GM19467 (cell line): ENCODE measurements around the gene SPATA33.

Experiments used
- ATAC-seq: cut with Tn5 transposase; IDR thresholded peaks from one replicate; pipeline ENCODE4 v1.9.1; 2021; ENCODE audit warnings: mild to moderate bottlenecking, moderate library complexity; ENCODE audit not compliant: unreplicated experiment

The SPATA33 gene

DNA sequence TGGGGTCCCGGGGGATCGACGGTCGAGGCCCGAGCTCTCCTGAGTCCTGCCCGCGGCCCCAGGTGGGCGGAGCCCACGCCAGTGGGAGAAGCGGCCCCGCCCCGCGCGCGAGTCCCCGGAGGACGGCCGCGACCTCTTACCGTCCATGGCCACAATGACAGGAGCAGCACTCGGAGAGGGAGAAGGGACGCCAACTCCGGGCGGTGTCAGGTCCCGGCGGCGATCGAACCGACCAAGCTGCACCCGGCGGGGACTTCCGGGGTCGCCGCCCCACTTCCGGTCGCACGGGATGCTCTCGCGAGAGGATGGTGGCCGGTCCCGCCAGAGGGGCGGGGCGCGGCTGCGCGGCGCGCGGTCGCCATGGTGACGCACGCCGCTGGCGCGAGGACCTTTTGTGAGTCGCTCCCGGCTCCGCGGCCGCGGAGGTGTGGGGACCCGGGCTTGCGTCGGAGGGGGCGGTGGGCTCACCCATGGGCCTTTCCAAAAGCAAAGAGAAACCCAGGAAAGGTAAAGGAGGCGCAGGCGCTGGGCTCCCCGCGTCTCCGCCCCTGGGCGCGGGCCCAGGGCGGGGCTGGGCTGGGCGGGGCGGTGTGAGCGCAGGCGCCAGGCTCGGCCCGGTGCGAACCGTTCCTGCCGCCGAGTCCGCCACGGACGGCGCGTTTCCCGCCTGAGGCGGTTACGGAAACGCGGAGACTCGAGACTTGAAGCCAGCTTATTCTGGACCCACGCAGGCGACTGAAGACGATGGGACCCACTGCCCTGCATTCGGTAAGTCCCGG lies at the start of gene SPATA33, which contains the start of gene CHMP1A:
Gene SPATA33, plus strand, starts transcription at position 395 of the 779 bp plus-strand sequence. Its CDS starts 76 bp downstream, at position 471.
Gene CHMP1A, minus strand, starts transcription at position 267 of the 779 bp plus-strand sequence. Its CDS starts 120 bp downstream, at position 147.
- peak; percentile 92 for ATAC-seq

DNA sequence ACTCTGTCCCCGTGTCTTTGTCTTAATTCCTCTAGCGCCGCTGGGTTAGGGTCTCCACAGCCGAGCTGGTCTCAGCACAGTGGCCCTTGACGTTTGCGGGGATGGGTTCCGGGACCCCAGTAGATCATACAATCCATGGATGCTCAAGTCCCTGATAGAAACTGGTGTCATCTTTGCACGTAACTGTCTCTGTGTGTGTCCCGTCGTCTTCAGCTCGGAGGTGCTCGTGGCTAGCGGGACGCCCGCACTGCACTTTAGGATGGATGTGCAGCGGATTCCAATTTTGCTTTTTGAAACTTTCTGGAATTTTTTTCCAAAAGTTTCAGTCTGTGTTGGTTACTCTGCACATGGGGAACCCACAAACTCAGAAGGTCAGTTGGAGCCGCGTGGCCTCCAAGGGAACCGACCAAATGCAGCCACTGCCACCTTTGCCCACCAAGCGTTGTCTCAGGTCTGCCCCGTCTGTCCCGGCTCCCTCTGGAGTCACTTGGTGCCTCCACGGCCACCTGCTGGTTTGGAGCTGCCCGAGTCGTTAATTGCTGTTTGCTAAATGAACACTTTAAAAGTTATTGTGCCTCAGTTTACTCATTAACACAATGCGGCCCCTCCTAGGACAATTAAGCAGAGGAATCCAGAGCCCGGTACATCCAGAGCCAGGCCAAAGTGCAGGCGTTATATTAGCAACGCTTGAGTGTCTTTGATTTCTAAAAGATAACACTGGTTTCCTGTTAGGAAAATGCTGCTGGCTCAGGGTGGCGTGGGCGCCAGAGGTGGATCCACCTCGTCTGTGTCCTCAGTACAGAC lies 49.5 kb upstream of the SPATA33 start:
- no peak for ATAC-seq

DNA sequence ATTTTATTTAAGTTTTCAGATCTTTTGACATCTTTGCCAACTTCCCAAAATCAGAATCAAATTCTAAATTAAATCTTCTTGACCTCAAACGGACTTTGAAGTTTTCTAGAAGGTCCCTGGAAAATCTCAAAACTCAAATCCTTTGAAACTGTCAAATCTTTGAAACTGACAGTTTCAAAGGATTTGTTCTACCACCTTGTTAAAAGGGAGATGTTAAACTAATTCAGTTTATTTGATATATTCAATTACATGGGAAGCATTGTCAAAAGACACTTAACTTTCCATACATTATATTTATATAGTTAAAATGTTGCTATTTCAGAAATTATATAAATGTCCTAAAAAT lies 47.6 kb upstream of the SPATA33 start:
- no peak for ATAC-seq

DNA sequence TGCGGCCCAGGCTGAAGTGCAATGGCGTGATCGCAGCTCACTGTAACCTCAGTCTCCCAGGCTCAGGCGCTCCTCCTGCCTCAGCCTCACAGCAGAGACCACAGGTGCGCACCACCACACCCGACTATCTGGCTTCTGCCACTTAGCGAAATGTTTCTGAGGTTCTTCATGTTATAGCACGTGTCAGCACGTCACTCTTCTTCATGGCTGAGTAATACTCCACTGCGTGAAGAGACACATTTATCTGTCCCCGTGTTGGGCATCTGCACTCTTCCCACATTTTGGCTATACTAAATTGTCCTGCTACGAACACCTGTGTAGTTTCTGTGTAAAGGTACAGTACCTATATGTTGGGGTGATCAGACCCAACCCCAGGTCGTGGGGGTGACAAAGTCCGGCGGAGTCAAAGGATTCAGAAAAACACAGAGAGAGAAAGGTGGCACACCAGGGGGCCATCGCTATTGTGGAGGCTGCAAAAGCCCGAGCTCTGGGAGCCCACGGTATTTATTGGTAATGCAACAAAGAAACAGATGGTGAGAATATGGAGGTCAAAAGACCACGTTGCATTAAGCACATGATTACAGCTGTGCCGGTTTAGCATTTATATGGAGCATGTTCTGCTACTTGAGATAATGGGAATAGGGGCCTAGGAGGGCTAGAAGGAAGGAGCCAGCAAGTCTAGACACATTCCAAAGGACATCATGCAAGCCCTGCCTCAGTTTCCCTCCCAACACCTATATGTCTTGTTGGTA lies 45.0 kb upstream of the SPATA33 start:
- ATAC-seq = no peak

DNA sequence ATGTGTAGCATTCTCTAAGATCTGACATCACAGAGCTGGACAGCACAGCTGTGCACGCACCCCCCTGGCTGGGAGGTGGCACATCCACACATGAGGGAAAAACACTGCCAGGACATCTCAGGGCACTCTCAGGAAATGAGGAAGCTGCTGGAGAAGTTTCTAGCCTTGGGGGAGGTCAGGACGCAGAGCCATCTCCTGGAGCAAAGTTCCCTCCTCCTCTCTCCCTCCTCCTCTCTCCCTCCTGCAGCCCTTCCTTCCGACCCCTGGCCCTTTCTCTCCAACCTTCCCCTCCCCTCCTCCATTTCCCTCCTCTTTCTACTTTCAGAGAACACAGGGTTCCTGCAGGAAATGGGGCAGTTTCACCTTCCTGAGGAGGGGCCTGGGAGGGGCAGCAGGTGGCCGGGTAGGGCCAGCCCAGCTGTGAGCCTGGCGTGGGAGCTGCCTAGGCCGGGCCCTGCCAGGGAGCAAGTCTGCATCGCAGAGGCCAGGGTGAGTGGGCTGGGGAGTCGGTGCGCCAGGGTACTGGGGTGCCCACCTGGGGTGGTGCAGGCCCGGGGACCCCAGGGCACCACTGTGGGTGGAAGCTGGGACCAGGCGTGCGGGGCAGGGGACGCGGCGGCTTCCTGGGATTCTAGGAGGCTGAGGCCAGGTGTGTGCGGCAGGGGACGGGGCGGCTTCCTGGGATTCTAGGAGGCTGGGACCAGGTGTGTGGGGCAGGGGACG lies 44.2 kb upstream of the SPATA33 start, which contains the start of gene DPEP1:
Gene DPEP1, plus strand, starts transcription at position 412 of the 723 bp plus-strand sequence. CDS start 16,769 bp downstream, outside the sequence.
- ATAC-seq = no peak

DNA sequence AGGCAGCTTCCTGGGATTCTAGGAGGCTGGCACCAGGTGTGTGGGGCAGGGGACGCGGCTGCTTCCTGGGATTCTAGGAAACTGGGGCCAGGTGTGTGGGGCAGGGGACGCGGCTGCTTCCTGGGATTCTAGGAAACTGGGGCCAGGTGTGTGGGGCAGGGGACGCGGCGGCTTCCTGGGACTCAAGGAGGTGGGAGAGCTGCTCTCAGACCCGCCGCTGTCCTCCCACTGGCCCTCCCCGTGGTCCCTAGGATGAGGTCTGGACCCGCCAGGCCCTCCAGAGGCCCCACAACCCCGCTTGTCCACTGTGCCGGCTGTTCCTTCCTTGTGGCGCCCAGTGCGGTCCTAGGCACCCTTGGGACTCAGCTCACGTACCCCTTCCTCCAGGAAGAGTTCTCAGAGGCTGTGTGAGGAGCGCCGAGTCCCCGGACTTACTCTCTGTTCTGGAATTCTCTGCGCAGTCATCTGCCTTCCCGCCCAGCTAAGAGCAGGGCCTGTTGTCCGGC lies 43.6 kb upstream of the SPATA33 start:
- no peak for ATAC-seq

DNA sequence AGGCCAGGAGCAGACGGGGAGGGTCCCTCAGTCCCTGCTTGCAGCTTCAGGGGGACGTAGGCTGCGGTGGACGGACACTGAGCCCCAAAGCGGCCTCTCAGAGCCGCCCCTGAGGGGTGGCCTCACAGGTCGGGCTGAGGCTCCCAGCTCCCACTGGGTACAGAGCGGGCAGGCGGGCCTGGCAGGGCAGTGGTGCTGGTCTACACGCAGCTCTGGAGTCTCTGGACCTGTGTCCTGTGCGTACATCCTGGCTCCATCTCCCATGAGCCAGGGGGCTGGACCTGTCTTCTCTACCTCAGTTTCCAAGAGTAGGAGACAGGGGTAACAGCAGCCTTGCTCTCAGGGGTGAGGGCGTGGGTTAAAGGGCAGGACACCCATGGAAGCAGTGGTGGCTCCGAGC lies 42.5 kb upstream of the SPATA33 start:
- ATAC-seq = no peak

DNA sequence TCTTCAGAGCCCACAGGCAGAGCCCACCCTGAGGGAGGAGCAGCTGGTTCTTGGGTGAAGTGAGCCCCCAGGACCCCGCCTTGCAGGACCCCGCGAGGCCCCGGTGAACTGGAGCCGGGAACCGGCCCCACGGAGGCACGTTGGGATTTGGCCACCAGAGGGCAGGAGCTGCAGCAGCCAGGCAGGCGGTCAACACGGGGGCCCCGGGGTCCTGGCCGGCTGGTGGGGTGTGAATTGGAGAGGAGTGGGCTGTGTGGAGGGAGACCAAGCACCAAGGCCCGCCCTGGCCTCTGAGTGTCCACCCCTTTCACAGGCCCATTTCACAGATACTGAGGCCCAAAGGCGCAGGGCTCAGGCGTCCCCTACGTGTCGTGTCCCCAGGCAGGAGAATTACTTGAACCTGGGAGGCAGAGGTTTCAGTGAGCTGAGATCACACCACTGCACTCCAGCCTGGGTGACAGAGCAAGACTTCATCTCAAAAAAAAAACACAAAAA lies 42.0 kb upstream of the SPATA33 start:
- no peak for ATAC-seq

DNA sequence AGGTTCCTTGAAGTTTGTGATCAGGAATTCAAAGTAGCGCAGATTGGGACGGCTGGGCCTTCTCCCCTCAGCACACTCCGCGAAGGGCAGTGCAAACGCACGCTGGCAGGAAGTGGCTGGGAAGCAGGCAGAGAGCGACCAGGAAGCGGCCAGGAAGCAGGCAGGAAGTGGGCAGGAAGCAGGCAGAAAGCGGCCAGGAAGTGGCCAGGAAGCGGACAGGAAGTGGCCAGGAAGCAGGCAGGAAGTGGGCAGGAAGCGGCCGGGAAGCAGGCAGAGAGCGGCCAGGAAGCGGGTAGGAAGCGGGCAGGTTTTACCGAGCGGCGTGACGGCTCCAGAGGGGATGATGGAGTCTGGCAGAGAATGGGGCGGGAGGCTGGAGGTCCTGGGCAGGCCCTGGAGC lies 41.0 kb upstream of the SPATA33 start:
- no peak for ATAC-seq

DNA sequence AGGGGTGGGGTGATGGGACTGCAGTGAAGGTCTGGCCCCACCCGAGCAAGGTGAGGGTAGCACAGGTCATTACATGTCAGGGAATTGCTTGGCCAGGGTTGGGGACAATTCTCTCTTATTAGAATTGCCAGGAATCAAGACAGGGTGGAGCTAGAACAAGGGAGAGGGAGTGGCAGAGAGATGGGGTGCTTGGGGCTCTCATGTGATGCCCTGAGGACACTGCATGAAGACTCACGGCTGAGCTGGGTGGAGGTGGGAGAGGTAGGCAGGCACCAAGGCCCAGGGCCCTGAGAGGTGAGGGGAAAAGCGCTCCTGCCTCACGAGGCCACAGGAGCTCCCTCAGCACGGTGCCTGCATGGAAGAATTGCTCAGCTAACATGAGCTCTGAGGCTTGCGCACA lies 40.6 kb upstream of the SPATA33 start:
- no peak for ATAC-seq

DNA sequence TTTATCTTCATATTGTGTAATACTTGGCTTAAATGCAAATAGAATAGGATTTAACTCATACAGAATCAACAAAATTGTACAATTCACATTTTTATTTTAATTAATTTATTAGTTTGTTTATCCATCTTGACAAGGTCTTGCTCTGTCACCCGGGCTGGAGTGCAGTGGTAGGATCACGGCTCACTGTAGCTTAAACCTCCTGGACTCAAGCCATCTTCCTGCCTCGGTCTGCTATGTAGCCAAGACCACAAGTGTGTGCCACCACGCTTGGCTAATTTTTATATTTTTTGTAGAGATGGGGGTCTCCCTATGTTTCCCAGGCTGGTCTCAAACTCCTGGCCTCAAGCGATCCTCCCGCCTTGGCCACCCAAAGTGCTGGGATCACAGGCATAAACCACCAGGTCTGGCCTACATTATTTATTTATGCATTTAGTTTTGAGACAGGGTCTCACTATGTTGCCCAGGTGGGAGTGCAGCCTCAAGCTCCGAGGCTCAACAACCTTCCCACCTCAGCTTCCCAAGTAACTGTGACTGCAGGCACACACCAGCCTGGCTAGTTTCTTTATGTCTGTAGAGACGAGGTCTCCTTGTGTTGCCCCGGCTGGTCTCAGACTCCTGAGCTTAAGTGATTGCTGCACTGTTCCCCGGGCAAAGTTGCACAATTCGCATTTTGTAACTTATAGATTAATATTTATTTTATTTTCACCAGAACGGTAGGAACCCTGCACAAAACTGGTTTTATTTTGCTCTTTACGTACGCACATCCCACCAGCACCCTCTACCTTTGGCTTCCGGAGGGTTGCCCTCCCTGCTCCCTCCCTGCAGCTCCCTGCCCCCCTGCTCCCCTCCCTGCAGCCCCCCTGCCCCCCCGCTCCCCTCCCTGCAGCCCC lies 39.3 kb upstream of the SPATA33 start:
- no peak for ATAC-seq

DNA sequence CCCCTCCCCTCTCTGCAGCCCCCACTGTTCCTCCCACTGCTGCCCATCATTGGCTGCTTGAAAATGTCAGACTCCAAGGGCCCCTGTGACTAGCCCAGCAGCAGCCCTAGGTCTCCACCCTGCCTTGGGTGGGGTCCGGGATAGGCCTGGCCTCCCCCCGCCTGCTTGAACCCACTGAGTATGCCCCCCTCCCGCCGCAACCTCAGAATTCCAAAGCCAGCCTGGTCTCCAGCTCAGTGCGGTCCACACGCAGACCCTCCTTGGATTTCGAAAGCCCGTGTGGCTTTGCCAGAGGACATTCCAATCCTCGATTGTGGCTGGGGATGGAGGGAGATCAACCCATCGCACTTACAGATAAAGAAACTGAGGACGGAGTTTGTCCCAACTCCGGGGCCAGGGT lies 37.8 kb upstream of the SPATA33 start:
- ATAC-seq = no peak

DNA sequence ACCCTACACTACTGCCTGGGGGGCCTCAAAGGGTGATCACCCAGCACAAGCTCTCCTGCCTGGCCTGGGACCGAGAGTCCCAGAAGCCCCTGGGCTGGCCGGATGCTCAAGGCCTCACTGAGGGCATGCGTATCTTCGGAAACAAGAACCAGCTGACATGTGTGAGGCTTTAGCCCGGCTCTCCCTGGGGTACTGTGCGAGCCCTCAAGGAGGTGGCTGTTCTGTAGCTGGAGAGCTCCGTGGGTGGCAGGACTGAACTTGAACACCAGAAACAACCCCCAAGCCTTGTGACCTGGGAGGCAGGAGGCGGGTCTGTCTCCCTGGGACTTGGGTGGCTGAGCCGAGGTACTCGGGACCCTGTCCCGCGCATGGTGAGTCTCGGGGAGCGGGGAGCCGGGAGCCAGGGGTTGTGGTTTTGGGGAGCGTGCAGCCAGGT lies 37.2 kb upstream of the SPATA33 start:
- ATAC-seq = no peak

DNA sequence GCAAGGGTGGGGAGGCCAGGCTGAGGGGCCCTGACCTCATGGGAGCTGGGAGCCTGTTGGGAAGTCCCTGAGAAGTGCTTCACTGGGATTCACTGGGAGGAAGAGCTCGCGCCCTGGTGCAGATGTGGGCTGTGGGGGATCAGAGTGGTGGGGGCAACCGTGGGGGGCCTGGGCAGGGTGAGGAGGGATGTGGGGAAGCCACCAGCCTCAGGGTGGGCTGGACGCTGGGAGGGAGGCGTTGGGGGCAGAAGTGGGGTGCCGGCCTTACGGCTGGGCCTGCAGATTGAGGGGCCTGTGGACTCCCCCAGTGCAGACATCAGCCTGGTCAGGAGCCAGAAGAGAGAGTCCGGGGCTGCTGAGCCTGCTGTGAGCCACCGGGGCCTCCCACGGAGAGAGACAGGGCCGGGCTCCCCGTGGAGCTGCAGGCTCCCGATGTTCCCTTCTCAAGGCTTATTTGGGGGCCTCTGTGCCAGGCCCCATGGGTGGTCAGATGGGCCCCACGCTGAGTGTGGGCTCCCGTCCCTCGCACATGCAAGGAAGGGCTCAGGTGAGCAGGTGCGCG lies 36.4 kb upstream of the SPATA33 start:
- ATAC-seq = no peak

DNA sequence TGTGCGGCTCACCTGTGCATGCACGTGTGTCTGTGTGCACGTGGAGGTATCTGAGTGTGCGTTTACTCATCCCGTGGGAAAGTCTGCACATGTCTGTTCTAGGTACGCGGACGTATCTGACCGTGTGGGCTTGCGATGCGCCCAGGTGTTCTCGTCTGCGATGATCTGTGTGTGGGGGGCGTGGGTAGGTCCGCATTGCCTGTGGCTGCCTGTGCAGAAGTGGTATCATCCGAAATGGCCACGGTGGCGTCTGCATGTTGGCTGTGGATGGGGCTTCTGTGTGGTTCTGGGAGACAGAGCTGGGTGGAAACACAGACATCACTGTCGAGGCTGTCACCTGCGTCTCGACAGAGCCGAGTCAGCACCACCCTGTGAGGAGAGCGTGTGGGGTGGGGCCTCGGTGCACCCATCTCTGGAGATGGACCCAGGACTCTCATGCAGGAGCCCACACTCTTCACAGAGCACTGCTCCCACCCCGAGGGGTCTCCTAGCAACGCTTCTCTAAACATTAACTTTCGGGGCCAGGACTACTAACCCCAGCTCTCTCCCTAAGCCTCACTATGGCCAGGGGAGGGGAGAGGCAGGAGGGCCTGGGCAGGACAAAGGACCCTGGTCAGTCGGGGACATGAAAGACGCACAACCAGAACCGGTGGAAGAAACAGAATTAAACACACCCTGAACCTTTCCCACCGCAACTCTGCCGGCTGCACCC lies 35.8 kb upstream of the SPATA33 start:
- ATAC-seq = no peak

DNA sequence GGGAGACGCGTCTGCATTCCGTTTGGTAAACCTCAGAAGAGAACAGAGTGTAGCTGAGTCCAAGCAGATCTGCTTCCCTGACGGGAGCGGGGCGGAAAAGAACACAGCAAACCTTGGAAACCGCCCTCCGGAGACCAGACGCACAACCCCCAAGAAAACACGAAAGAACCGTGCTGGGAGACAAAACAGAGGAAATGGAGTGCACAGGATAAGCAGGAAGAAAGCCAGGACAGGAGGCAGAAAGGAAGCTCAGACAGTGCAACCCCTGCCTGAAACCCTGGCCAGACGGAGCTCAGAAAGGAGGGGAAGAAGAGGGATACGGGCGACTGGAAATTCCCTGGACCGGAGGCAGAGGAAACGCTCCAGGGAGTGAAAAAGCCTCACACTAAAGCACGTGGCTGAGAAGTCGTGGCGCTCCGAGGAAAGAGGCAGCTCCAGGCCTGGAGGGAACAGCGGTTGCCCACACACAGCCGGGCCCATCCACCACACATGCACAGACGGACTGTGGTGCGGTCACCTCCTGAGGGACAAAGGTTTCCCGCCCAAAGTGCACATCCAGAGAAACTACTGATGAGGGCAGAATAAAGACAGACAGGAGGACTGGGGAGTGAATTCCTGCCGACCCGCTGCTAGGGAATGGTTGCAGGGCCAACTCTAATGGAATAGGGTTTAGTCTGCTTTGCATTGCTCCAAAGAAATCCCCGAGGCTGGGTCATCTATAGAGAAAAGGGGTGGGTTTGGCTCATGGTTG lies 34.0 kb upstream of the SPATA33 start:
- ATAC-seq = no peak
